Stomach (tissue), 4 donors: ENCODE results near the gene TMEM185A.
"Not testable (repeated sequence)": the region's sequence is repeated elsewhere in the genome, so short reads cannot be mapped to it uniquely, and the experiment has no call there.

Experiments
- EP300 ChIP-seq: sonication (generic); formaldehyde crosslinking; IDR thresholded peaks from one replicate; pipeline ENCODE4 v1.6.1; 2017; ENCODE audit warnings: antibody characterized with exemption
- POLR2A ChIP-seq, 4 donors: fragments of 450-650 bp; IDR thresholded peaks; one replicate each; pipeline ENCODE4 v1.6.1; 2016; ENCODE audit warnings: antibody characterized with exemption in 4 of 4, control low read depth in 2 of 4, mild to moderate bottlenecking in 1 of 4, moderate library complexity in 1 of 4
- POLR2AphosphoS5 ChIP-seq, 3 donors: sonication (generic); formaldehyde crosslinking; IDR thresholded peaks; one replicate each; pipeline ENCODE4 v1.6.1; 2016; ENCODE audit warnings: antibody characterized with exemption in 3 of 3
- TF ChIP-seq, protein P1 (sequence below), 7 experiments: fragments of 450-650 bp in 4 of 7; fragments of 200-600 bp in 3 of 7; sonication (generic) in 3 of 7; IDR thresholded peaks; one replicate each; pipeline ENCODE4 v1.5.1; 2016 to 2019; ENCODE audit warnings: antibody characterized with exemption in 7 of 7, control low read depth in 2 of 7, mild to moderate bottlenecking in 1 of 7

GRCh38 chrX:149551245-149551938, 80.2 kb downstream of the TMEM185A start:
- TF ChIP-seq POLR2AphosphoS5 (IDR thresholded peaks at IDR 0.05); POLR2A (IDR thresholded peaks at IDR 0.05); EP300: not testable (repeated sequence)
- TF ChIP-seq, protein P1, sequence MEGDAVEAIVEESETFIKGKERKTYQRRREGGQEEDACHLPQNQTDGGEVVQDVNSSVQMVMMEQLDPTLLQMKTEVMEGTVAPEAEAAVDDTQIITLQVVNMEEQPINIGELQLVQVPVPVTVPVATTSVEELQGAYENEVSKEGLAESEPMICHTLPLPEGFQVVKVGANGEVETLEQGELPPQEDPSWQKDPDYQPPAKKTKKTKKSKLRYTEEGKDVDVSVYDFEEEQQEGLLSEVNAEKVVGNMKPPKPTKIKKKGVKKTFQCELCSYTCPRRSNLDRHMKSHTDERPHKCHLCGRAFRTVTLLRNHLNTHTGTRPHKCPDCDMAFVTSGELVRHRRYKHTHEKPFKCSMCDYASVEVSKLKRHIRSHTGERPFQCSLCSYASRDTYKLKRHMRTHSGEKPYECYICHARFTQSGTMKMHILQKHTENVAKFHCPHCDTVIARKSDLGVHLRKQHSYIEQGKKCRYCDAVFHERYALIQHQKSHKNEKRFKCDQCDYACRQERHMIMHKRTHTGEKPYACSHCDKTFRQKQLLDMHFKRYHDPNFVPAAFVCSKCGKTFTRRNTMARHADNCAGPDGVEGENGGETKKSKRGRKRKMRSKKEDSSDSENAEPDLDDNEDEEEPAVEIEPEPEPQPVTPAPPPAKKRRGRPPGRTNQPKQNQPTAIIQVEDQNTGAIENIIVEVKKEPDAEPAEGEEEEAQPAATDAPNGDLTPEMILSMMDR (IDR thresholded peaks at IDR 0.05): not testable (repeated sequence)
